HG03520 (cell line): ENCODE data around the gene CTDSP2.
"Not testable (repeated sequence)": the region's sequence is repeated elsewhere in the genome, so short reads cannot be mapped to it uniquely, and the experiment has no call there.

Experiments used
- ATAC-seq: cut with Tn5 transposase; IDR thresholded peaks from one replicate; pipeline ENCODE4 v1.9.1; 2021; ENCODE audit warnings: mild to moderate bottlenecking, moderate library complexity; ENCODE audit not compliant: unreplicated experiment

The CTDSP2 gene

GRCh38 chr12:57836442-57837375, 9.8 kb downstream of the CTDSP2 start:
- ATAC-seq = no peak

DNA sequence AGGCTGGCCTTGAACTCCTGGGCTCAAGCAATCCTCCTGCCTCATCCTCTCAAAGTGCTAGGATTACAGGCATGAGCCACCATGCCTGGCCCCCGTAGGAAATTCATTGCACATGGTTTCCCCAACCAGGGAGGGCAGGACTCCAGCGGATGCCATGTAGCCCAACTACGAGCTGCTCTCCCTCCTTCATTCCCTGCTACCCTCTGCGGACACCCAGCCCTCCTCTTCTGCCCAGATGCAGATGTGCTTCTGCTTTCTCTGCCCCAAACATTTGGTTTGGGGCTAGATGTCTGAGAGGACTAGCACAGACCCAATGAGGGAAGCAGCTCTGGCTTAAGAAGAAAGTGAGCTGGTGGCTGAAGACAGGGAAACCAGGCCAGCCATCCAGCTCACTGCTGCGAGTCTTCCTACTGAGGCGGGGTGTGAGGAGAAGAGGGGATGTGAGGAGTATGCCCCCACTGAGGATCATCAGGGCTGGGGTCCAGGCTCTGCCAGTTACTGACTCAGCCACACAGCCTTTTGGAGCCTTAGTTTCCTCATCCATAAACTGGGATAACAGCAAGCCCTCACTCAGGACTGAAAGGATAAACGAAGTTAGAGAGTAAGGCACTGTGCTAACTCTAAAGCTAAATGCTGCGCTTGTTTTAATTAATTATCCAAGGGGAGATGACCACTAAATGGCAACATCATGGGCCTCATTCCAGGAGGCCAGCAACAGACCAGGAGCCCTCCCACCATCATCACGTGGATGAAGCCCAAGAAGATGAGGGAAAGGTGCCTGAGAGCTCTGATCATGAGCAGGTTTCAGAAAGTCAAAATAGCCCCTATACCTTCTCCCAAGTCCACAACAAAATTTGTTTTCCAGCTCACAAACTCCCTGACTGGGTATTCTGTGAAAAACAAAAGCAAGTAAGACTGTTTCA, 10.9 kb downstream of the CTDSP2 start:
- no peak for ATAC-seq

GRCh38 chr12:57834086-57834876, 12.2 kb downstream of the CTDSP2 start:
- no peak for ATAC-seq

- no peak for ATAC-seq
Observed at GRCh38 chr12:57833672-57834071, 12.9 kb downstream of the CTDSP2 start.

GRCh38 chr12:57832966-57833365, 13.6 kb downstream of the CTDSP2 start:
- ATAC-seq = no peak

- ATAC-seq = no peak
Observed at GRCh38 chr12:57830393-57830792, 16.1 kb downstream of the CTDSP2 start.

- ATAC-seq = no peak
Observed at GRCh38 chr12:57829025-57829777, 17.3 kb downstream of the CTDSP2 start.

GRCh38 chr12:57826966-57827365, 19.6 kb downstream of the CTDSP2 start:
- no peak for ATAC-seq

DNA sequence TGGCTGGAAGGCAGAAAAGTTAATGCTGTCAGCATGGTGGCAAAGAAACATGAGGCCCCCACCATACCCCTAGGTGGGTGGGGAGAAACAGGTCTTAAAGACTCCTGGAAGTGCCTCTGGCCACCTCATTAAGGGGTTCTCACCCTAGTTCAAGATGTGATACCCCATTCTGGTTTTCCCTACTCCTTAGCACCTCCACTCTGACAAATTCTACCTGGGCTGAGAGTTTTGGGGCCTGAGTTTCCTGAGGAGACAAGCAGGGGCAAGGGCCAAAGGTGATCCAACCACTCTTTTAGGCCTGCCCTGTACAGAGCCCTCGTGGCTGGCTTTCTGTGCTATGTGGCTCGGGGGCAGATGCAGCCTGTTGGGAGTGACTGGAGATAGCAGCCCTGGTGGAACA, 20.1 kb downstream of the CTDSP2 start:
- ATAC-seq = no peak

- ATAC-seq = no peak
Observed at GRCh38 chr12:57825451-57825850, 21.1 kb downstream of the CTDSP2 start.

DNA sequence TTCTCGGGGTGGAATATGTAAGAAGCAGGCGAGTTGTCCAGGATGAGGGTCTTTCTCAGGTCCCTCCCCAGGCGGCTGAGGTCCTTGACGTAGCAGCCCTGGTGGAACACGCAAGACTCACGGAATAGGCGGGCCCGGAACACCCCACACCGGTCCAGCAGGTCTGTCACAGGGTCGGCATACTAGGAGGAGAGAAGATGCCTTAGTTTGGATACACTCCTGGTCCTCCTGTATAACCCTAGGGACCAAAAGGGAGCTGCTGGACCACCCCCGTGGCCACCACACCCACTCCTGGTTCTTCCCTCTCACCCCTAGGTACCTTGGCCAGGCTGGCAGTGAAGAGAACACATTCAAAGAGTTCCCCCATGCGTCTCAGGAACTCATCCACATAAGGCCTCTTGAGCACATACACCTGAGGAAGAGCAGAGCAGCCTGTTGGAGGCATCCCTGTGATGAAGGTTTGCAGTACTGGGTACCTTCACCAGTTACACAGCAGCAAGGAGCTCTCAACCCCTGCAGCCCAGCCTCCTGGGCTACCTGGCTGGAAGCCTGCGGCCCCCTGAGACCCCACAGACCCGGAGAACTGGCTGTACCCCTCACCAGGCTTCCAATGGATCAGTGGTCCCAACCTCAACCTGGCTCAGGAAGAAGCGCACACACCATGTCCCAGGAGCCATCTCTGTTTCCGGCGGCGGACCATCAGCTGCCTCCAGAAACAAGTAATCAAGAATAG, 22.5 kb downstream of the CTDSP2 start:
- no peak for ATAC-seq

DNA sequence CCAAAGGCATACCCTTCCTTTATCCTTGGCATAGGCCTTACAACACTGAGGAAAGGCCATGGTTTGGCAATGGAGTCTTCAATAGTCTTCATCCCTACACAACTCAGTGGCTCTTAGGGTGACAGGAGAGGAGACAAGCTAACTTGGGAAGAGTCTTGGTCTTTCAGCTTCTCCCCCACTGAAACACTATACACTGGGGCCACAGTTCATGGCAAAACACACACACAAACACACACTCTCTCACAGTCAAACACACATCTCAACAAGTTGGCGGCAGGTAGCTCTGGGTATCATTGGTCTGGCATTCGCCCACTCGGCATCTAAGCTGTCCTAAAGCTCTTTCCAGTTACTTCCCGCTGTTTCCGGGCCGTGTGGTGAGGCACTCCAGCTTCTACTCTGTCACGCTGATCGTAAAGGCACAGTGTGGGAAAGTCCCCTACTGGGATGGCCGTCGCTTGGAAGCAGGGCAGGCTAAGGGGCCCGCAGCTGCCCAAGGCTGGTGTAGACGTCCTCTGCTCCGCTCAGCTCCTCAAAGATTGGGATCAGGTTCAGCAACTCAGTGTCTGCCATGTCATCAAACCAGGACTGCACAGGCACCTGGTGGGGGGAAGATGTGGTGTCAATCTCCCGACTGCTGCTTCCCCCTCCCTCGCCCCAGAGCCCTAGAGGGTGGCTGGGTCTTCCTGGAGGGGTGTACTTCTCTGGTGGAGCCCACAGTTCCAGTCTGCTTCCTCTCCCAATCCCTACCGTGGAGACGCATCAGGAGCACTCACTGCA, 23.2 kb downstream of the CTDSP2 start:
- ATAC-seq = no peak

GRCh38 chr12:57822392-57823130, 24.0 kb downstream of the CTDSP2 start:
- ATAC-seq = no peak

GRCh38 chr12:57821474-57822214, 24.9 kb downstream of the CTDSP2 start:
- ATAC-seq = no peak

DNA sequence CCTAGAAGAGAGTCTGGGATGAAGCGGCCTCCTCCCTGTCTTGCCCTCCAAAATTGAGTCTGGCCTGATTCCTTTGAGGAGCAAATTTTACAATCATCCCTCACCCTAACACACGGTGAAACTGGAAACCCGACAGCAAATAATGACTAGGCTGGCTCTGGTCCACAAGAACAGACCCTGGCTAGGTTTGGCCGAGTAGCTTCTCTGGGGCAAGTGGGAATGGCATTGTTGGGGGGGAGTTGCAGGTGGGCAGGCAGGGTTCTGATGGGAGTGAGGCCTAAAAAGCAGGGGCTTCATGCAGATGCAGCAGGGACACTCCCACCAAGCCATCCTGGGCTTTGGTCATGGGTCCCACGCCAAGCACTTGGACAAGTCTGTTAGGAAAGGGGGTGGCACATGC, 25.5 kb downstream of the CTDSP2 start:
- not testable (repeated sequence) for ATAC-seq

DNA sequence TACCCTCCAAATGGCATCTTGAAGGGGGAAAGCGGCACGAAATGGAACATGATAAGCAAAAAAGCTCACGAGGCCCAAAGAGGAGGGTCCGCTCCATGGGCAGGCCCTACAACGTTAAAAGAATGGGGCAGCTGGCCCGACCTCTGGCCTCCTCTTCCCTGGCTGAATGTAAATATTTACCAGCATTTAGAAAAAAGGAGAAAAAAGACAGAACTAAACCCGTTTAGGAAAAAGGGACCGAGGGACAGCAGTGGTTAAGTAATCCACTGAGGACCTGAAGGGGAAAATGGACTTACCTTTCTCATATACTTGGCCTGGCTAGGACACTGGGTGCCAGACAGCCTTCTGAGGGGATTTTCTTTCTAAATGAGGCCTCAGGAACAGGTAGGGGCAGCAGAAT, 26.4 kb downstream of the CTDSP2 start:
- ATAC-seq = not testable (repeated sequence)

DNA sequence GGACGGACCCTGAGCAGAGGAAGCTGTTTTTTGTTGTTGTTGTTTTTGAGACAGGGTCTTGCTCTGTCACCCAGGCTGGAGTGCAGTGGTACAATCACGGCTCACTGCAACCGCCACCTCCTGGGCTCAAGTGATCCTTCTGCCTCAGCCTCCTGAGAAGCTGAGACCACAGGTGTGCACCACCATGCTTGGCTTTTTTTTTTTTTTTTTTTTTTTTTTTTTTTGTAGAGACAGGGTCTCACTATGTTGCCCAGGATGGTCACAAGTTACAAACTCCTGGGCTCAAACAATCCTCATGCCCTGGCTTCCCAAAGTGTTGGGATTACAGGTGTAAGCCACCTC, 28.6 kb downstream of the CTDSP2 start:
- ATAC-seq = not testable (repeated sequence)
